ENCODE results near the gene SAG.

Gene SAG

GRCh38 chr2:233289648-233290047 is 18.0 kb upstream of the SAG start:
- no peak for DNase-seq (ENCODE audit: low spot score)

GRCh38 chr2:233290051-233290845 is 17.4 kb upstream of the SAG start:
- no peak for DNase-seq (ENCODE audit: low spot score)

DNA sequence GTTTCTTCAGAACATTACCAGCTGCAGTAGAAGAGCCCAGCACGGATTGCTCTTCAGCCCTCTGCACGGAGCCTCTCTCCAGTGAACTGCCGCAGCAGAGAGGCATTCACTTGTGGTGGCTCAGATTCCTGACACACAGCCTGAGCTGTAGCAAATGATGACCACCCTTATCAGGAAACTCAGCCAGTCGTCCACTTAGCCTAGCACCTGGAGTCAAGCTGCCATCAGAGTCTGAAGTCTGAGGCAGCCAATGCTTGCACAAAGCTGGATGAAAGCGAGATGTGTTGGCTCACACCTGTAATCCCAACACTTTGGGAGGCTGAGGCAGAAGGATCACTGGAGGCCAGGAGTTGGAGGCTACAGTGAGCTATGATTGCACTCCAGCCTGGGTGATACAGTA is 11.7 kb upstream of the SAG start:
- DNase-seq (ENCODE audit: low spot score): no peak

GRCh38 chr2:233297076-233297475 is 10.5 kb upstream of the SAG start:
- no peak for DNase-seq (ENCODE audit: low spot score)

- DNase-seq (ENCODE audit: low spot score): no peak
Observed at GRCh38 chr2:233300401-233300800, 7.2 kb upstream of the SAG start.

- no peak for DNase-seq (ENCODE audit: low spot score)
Observed at GRCh38 chr2:233301248-233301647, 6.4 kb upstream of the SAG start.

DNA sequence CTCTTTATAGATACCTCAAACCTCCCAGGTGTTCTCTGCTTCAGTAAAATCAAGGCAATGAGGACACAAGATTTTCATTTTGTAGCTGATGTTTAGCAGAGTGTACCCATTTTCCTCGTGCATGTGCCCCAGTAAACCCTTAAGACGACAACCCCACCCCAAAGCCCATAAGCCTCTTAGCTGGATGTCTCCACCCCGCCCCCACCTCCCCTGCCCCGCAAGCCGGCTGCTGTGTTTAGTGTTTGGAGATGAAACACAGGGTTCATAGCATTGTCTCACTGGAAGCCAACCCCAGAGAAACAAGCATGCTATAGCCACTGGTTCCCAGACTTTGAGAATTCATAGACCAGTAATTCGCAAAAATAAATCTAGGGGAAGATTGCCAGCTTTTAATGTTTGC is 5.8 kb upstream of the SAG start:
- no peak for DNase-seq (ENCODE audit: low spot score)

DNA sequence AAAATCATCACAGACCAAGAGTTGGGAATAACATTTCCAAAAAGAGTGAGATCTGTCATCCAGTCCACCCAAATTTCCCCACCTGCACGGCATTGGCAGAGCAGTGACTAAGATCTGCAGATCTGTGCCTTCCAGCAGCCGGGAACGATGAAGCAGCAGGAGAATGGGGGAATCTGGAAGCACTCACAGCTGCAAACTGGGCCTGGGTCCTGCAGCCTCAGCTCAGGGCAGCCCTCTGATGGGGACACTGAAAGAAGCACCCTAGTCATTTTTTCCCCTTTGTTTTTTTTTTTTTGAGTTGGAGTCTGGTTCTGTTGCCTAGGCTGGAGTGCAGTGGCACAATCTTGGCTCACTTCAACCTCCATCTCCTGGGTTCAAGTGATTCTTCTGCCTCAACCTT is 4.4 kb upstream of the SAG start:
- no peak for DNase-seq (ENCODE audit: low spot score)

DNA sequence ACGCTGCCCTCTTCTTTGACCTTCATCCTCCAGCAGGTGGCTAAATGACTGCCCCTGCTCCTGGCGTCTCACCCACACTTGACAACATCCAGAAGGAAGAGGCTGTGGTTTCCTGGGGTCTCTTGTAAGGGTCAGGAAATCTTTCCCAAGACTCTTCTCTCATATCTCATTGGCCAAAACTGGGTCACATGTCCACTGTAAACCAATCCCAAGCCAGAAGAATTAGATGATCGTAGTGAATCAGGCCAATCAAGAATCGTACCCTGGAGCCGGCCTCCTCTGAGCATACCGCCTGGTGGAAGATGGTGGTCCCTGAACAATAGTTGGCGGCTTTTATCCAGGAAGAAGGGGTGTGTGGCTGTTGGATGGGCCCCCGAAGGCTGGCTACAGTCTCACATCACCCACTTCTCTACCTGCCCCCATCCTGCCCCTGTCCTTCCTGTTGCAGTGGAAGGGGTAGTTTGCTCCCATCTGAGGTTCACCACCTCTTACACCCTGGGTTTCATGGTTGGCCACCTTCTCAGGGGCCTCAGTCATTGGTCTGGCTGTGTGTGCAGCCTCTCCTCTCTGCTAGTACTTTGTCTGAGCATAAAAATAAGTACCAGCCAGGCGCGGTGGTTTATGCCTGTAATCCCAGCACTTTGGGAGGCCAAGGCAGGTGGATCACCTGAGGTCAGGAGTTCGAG is 3.8 kb downstream of the SAG start:
- no peak for DNase-seq (ENCODE audit: low spot score)

- no peak for DNase-seq (ENCODE audit: low spot score)
Observed at GRCh38 chr2:233312874-233313273, 5.3 kb downstream of the SAG start.

- no peak for DNase-seq (ENCODE audit: low spot score)
Observed at GRCh38 chr2:233314180-233314925, 6.7 kb downstream of the SAG start.

DNA sequence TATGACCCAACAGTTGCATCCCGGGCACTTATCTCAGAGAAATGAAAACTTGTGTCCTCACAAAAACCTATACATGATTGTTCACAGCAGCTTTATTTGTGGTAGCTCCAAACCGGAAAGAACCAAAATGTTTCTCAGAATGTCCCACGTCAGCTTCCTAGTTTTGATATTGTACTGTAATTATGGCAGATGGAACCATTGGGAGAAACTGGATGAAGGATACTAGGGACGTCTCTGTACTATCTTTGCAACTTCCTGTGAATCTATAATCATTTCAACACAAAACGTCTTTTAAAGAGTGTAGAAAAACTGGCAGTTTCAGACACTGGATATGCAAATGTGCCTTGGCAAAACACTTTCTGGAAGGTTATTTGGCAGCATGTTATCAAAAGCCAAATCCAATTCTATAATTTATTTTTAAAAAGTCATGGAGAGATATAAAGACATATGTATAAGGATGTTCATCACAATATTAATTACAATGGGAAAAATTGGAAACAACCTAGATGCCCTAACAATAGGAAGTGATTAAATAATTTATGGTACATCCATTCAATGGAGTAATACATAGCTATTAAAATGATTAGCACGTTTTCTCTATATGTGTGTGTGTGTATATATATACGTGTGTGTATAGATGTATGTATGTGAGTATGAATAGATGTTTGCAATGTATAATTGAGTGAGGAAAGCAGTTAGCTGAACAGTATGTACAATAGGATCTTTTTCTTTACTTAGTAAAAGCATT is 9.8 kb downstream of the SAG start:
- DNase-seq (ENCODE audit: low spot score): no peak

GRCh38 chr2:233319256-233319655 is 11.6 kb downstream of the SAG start:
- DNase-seq (ENCODE audit: low spot score): no peak

DNA sequence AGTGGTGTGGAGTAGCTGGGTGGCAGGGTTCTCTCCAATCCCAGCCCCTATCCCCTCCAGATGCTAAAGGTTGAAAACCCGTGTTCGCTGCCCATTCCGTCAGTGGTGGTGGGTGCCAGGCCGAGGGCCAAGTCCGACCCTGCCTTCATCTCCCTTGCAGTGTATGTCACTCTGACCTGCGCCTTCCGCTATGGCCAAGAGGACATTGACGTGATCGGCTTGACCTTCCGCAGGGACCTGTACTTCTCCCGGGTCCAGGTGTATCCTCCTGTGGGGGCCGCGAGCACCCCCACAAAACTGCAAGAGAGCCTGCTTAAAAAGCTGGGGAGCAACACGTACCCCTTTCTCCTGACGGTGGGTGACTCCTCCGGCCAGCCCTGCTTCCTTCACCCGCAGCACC is 12.9 kb downstream of the SAG start:
- DNase-seq (ENCODE audit: low spot score): no peak

- no peak for DNase-seq (ENCODE audit: low spot score)
Observed at GRCh38 chr2:233321166-233321565, 13.6 kb downstream of the SAG start.

DNA sequence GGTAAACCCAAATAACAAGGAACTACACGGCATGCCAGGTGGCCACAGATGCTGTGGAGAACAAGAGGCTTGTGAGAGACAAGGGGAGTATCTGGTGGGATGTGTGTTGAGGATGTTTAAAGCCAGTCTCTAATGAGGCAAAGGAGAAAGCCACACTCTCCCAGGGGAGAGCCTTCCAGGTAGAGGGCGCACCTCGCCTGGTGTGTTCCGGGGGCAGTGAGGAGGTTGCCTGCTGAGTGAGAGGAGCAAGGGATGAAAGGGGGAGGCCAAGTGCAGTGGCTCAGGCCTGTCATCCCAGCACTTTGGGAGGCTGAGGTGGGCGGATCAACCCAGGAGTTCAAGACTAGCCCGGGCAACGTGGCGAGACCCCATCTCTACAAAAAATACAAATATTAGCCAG is 16.2 kb downstream of the SAG start:
- DNase-seq (ENCODE audit: low spot score): no peak

DNA sequence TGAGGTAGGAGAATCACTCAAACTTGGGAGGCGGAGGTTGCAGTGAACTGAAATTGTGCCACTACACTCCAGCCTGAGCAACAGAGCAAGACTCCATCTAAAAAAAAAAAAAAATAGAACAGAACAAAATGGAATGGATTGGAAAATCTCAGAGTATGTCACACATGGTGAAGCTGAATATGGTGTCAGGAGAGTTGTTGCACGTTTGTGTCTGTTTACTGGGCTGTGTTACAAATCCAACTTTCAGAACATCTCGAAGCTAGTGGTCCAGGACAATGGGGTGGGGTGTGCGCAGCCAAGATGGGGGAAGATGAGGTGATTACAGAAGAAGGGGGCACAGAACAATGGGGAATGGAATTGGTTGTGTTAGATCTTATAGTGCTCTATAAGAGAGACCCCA is 17.6 kb downstream of the SAG start:
- DNase-seq (ENCODE audit: low spot score): no peak

- DNase-seq (ENCODE audit: low spot score): no peak
Observed at GRCh38 chr2:233325814-233326213, 18.2 kb downstream of the SAG start.

- no peak for DNase-seq (ENCODE audit: low spot score)
Observed at GRCh38 chr2:233326500-233326899, 18.9 kb downstream of the SAG start.

DNA sequence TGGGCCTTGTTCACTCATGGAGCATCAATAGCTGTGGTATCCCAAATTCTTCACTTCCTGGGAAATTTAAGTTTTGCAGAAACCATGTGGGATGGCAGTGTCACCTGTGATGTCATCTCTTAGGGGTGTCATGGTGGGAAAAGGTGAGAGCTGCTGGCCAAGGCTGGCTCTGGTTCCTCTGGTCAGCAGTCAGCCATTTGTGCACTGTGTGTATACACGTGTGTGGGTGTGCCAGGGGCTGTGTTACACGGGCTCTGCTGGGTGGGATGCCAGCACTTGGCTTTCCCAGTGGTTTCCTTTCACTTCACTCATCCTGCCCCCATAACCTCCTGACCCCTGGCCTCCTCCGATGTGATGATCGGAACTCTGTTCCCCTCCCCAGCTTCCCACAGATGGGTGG is 21.3 kb downstream of the SAG start:
- no peak for DNase-seq (ENCODE audit: low spot score)

DNA sequence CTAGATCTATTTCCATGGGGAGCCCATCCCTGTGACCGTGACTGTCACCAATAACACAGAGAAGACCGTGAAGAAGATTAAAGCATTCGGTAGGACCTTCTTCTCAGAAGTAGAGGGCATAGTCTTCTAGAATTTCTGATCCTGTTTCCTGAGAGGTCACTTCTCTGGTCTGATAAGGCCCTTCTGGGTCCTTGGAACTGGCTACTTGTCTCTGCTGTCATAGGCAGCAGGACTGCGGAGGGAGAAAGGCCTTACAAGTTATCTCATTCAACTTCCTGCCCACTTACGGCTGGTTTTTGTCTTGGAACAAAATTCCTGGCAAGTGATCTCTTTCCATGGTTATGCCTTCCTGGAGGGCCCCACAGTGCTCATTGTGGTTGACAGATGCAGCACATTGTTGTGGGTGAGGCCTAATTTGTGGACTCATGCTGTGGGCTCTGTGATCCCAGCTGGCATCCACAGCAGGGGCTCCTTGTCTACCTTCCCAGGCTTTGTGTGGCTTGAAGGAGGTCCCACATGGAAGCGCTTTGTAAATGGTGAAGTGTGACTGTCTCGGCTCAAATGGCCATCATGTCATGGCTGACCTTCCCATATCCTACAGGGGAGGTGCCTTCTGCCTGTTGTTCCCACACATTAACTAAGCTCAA is 22.0 kb downstream of the SAG start:
- no peak for DNase-seq (ENCODE audit: low spot score)

GRCh38 chr2:233331536-233331935 is 23.9 kb downstream of the SAG start:
- DNase-seq (ENCODE audit: low spot score): no peak

Data from hematopoietic multipotent progenitor cell treated with erythropoietin and hydrocortisone succinate and interleukin-3 and kit ligand, for 15 days (in vitro differentiated cells).